Measurements from ENCODE around the gene FAM20C. TPM values are rescaled to one million over a fixed set of nuclear protein-coding genes. Genes with fewer than 3 reads are reported as not detected.

The FAM20C gene
- total RNA-seq, result 123 and 143 TPM in 2 replicates

DNA sequence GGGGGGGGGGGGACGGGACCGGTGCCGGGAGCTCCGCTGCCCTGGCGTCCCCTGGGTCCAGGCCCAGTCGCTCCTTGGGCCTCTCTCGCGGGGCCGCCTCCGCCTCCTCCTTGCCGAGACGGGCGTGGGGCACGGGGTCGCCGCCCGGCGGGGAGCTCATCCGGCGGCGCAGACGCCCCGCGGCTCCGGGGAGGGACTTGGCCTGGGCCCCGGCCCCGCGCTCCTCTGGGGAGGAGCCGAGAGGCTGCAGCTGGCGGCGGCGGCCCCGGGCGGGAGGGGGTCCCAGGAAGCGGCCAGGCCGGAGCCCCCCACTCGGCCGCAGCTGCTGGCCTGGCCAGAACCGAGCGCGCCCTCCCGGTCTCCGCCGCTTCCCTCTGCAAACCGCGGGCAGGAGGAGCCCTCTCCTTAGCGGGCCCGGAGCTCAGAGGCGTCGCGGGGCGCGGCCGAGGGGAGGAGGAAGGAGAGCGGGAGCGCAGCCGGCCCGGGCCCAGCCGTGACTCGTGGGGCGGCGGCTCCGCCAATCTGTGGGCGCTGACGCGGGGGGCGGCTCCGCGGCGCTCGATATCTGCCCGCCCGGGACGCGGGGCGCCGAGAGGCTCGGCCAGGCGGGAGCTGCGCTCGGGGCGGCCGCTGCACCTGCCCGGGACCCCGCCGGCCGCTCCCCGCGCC, at the start of gene FAM20C:
FAM20C (plus strand) TSS at position 591 of the 669 bp plus-strand sequence. CDS start 629 bp downstream, outside the sequence.

DNA sequence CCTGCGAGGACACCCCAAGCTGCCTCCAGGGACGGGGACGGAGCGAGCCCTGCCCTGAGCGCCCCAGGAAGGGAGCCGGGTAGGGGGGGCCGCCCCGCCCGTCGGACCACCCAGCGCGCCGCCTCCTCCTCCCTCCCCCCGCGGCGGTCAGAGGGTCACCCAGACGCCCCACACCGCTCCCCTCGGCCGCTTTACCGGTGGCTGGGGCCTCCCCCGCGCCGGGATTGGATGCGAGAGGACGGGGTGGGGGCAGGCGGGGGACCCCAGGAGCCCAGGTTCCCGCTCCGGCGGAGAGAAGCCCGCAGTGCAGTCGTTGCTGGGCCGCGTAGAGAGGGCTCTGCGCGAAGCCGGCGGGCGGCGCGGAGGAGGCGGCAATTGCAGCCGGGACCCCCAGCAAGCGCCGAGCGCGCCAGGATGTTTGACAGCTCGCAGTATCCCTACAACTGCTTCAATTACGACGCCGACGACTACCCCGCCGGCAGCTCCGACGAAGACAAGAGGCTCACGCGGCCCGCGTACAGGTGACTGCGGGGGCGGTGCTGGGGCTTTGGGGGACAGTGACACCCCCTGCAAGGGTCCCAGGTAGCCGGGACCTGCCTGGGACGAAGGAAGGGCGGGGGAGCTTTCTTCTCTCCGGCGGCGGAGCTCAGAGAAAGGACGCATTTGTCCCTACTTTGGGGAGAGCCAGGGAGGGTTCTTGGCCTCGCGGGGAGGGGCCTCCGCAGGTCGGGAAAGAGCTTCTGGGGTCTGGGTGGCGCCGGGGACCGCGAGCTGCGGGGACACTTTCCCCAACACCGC, 97.6 kb downstream of the FAM20C start, which contains the start of gene FOXL3:
FOXL3 (plus strand) TSS at position 415 of the 798 bp plus-strand sequence; CDS start at position 415, 0 bp downstream.

Other genes starting within 250 kb of the FAM20C start
- not detected in 2 replicates for gene FOXL3, start 97.6 kb downstream of the FAM20C start, total RNA-seq